K562 (cell line): ENCODE data around the gene UBE2A. TPM values are rescaled to one million over a fixed set of nuclear protein-coding genes. Genes with fewer than 3 reads are reported as not detected.

Experiments
- ATF7 ChIP-seq: fragments of 450-650 bp; IDR thresholded peaks from 2 replicates; pipeline ENCODE4 v1.7.1; 2014; ENCODE audit warnings: mild to moderate bottlenecking, moderate library complexity
- BRD4 ChIP-seq: fragments of 200-600 bp; sonication (generic); IDR thresholded peaks from 2 replicates; pipeline ENCODE4 v1.6.1; 2017; ENCODE audit warnings: inconsistent platforms
- CBX2 ChIP-seq: fragments of 200-600 bp; sonication (generic); IDR thresholded peaks from one replicate; pipeline ENCODE4 v1.6.1; 2012; ENCODE audit warnings: mild to moderate bottlenecking, low read length, inconsistent platforms; ENCODE audit not compliant: insufficient read depth, poor library complexity, severe bottlenecking
- FIP1L1 ChIP-seq: fragments of 200-400 bp; formaldehyde crosslinking; IDR thresholded peaks from 2 replicates; pipeline ENCODE4 v1.6.1; 2018; ENCODE audit warnings: mild to moderate bottlenecking, low read depth, low read length; ENCODE audit not compliant: poor library complexity, severe bottlenecking
- HDAC3 ChIP-seq: fragments of 450-650 bp; IDR thresholded peaks from 2 replicates; pipeline ENCODE4 v1.6.1; 2018; ENCODE audit warnings: borderline replicate concordance, mild to moderate bottlenecking, moderate library complexity; ENCODE audit not compliant: partially characterized antibody
- MAFK ChIP-seq: IDR thresholded peaks from 2 replicates; pipeline ENCODE4 v1.6.1; 2011; ENCODE audit warnings: low read length, improper control_type of control experiment
- NFYB ChIP-seq: IDR thresholded peaks from 2 replicates; pipeline ENCODE4 v1.6.1; 2011; ENCODE audit warnings: mild to moderate bottlenecking, moderate library complexity; ENCODE audit not compliant: insufficient read length; ENCODE audit errors: extremely low read depth
- NR1H2 ChIP-seq: sonication (generic); formaldehyde crosslinking; IDR thresholded peaks from 2 replicates; pipeline ENCODE4 v1.4.0; 2020; ENCODE audit warnings: mild to moderate bottlenecking, missing genetic modification reagents
- NR2C2 ChIP-seq, 2 experiments: fragments of 200-800 bp in 1 of 2; sonication (Bioruptor generic) in 1 of 2; sonication (generic) in 1 of 2; formaldehyde crosslinking in 1 of 2; IDR thresholded peaks; 2 replicates each; pipeline versions ENCODE4 v1.6.1 to v1.8.0; 2016 to 2022; ENCODE audit warnings: mild to moderate bottlenecking in 1 of 2, missing compliant biosample characterization in 1 of 2, missing genetic modification characterization in 1 of 2, missing genetic modification reagents in 1 of 2
- POLR2H ChIP-seq: IDR thresholded peaks from 2 replicates; pipeline ENCODE4 v1.6.1; 2016; ENCODE audit warnings: missing genetic modification characterization, low read depth, mild to moderate bottlenecking, control low read depth, missing compliant biosample characterization, moderate library complexity
- POLR3G ChIP-seq: IDR thresholded peaks from 2 replicates; pipeline ENCODE4 v1.6.1; 2011; ENCODE audit not compliant: insufficient read length, insufficient replicate concordance; ENCODE audit errors: extremely low read depth
- PTRF ChIP-seq: fragments of 450-650 bp; IDR thresholded peaks from 2 replicates; pipeline ENCODE4 v1.6.1; 2016; ENCODE audit warnings: mild to moderate bottlenecking, missing genetic modification characterization, missing compliant biosample characterization
- RFX1 ChIP-seq: fragments of 450-650 bp; IDR thresholded peaks from 2 replicates; pipeline ENCODE4 v1.6.1; 2016; ENCODE audit warnings: mild to moderate bottlenecking, moderate library complexity
- SMAD4 ChIP-seq: fragments of 250-450 bp; sonication (Bioruptor Pico); conservative IDR thresholded peaks from 2 replicates; pipeline ENCODE4 v1.8.0; 2021; ENCODE audit warnings: inconsistent platforms, mild to moderate bottlenecking, moderate library complexity
- SMARCC2 ChIP-seq: fragments of 450-650 bp; IDR thresholded peaks from 2 replicates; pipeline ENCODE4 v1.6.1; 2017; ENCODE audit warnings: antibody characterized with exemption, moderate library complexity, mild to moderate bottlenecking, low read depth
- TEAD4 ChIP-seq, 2 experiments: sonication (generic) in 1 of 2; formaldehyde crosslinking in 1 of 2; IDR thresholded peaks; 2 replicates each; pipeline versions ENCODE4 v1.6.1 to v1.8.0; 2012 to 2022; ENCODE audit warnings: borderline replicate concordance in 1 of 2, inconsistent platforms in 1 of 2, low read length in 1 of 2, mild to moderate bottlenecking in 1 of 2, missing genetic modification reagents in 1 of 2
- TOE1 ChIP-seq, 2 experiments: fragments of 450-650 bp in 1 of 2; sonication (generic) in 1 of 2; formaldehyde crosslinking in 1 of 2; IDR thresholded peaks; 2 replicates each; pipeline versions ENCODE4 v1.7.1 to v1.8.0; 2016 to 2022; ENCODE audit warnings: borderline replicate concordance in 2 of 2, mild to moderate bottlenecking in 2 of 2, antibody characterized with exemption in 1 of 2, inconsistent platforms in 1 of 2, low read depth in 1 of 2, missing genetic modification reagents in 1 of 2, moderate library complexity in 1 of 2
- U2AF1 ChIP-seq: fragments of 200-400 bp; formaldehyde crosslinking; optimal IDR thresholded peaks from 2 replicates; pipeline ENCODE3; 2017; ENCODE audit warnings: mild to moderate bottlenecking, low read depth, low read length, moderate library complexity
- ZBTB1 ChIP-seq: sonication (generic); formaldehyde crosslinking; IDR thresholded peaks from 2 replicates; pipeline ENCODE4 v1.8.1; 2023; ENCODE audit warnings: missing genetic modification reagents, low read depth, mild to moderate bottlenecking, borderline replicate concordance
- ZBTB34 ChIP-seq: fragments of 250-450 bp; sonication (Bioruptor Pico); IDR thresholded peaks from 2 replicates; pipeline ENCODE4 v1.8.0; 2021; ENCODE audit warnings: mild to moderate bottlenecking, moderate library complexity
- ZC3H4 ChIP-seq: sonication (generic); formaldehyde crosslinking; IDR thresholded peaks from 2 replicates; pipeline ENCODE4 v1.9.0; 2021; ENCODE audit warnings: missing genetic modification reagents, borderline replicate concordance
- ZNF121 ChIP-seq: sonication (generic); formaldehyde crosslinking; conservative IDR thresholded peaks from 2 replicates; pipeline ENCODE4 v1.8.0; 2022; ENCODE audit warnings: missing genetic modification reagents
- ZNF134 ChIP-seq: fragments of 250-450 bp; sonication (Bioruptor Pico); conservative IDR thresholded peaks from 2 replicates; pipeline ENCODE4 v1.4.0; 2020
- ZNF146 ChIP-seq: IDR thresholded peaks from one replicate; pipeline ENCODE4 v1.6.1; 2018; ENCODE audit warnings: missing compliant biosample characterization; ENCODE audit not compliant: unreplicated experiment
- ZNF384 ChIP-seq: IDR thresholded peaks from 2 replicates; pipeline ENCODE4 v1.6.1; 2012; ENCODE audit warnings: low read depth, low read length, improper control_type of control experiment
- polyA plus RNA-seq, 8 experiments: library from polyadenylated mRNA; depleted of rRNA in 4 of 8; stranded (reverse) in 5 of 8; unstranded in 3 of 8; fragments of >200 nt; fragmentation: Nextera tagmentation in 2 of 8; fragmentation: Illumina TruSeq in 1 of 8; extraction: Ambion mirVana in 2 of 8; extraction: Trizol in 1 of 8; gene quantifications; 2 replicates each; pipeline versions ENCODE4 v1.2.1 to v1.2.3, GENCODE V29; 2011 to 2014; ENCODE audit warnings: inconsistent platforms in 1 of 8, missing spikeins in 1 of 8
- total RNA-seq, 7 experiments: library from RNA; depleted of rRNA in 6 of 7; stranded (reverse); fragments of >200 nt in 6 of 7; fragmentation: Illumina TruSeq in 2 of 7; extraction: Trizol in 2 of 7; gene quantifications; 2 replicates each; pipeline versions ENCODE4 v1.2.1 to v1.2.3, GENCODE V29; 2011 to 2021; ENCODE audit warnings: low replicate concordance in 1 of 7
- TF ChIP-seq, protein P1 (sequence below), 2 experiments: IDR thresholded peaks; 2 replicates each; pipeline ENCODE4 v1.6.1; 2011; ENCODE audit warnings: borderline replicate concordance in 1 of 2, control low read depth in 1 of 2, low read depth in 1 of 2, low read length in 1 of 2, mild to moderate bottlenecking in 1 of 2, mixed read lengths in 1 of 2, moderate library complexity in 1 of 2; ENCODE audit not compliant: insufficient read depth in 1 of 2, insufficient read length in 1 of 2, poor library complexity in 1 of 2, severe bottlenecking in 1 of 2; ENCODE audit errors: extremely low read depth in 1 of 2

Gene UBE2A
- total and polyA plus RNA-seq, 9 of the 15 experiments (the other 6 are each of a cell fraction or from before 2014, with no cell fraction given) = 21.6 to 87.6 (median 47.8) TPM

DNA sequence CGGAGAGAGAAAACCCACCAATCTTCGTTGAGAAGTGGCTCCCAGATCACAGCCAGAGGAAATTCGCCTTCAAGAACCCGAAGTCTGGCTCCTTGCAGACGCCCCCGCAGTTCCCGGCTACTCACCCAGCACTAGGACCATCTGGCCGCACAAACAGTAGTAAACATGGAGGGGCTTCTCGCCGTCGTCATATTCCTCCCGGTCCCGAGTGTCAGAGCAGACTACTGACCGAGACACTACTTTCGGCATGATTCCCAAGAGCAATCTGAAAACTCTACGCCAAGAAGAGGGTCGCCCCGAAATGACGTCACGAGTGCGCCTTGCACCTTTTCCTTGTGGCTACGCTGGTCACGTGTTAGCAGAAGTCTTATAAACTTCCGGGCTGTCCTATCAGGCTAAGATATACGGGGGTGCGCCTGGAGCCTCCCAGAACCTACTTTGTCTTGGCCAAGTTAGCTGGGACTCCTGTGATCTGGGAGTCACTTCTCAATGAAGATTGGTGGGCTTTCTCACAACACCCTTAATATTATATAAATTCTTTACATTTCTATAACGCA is 9.2 kb upstream of the UBE2A start, which contains the start of gene STEEP1 (continued):
- TF ChIP-seq ZBTB34 (CRISPR knock-in tag) (no peak), ZBTB1 (CRISPR knock-in tag) (no peak), RFX1 (no peak), TEAD4 (IDR thresholded peaks at IDR 0.05; ENCODE audit: low read length) (peak; percentile 29; the same call in 1 of the 2 replicates), TEAD4 (CRISPR knock-in tag; IDR thresholded peaks at IDR 0.05; ENCODE audit: borderline replicate concordance) (no peak), BRD4 (no peak), ZNF121 (CRISPR knock-in tag) (no peak), POLR3G (no peak), U2AF1 (no peak), ZNF384 (no peak), NR2C2 (CRISPR knock-in tag; IDR thresholded peaks at IDR 0.05) (no peak), NR2C2 (tag; IDR thresholded peaks at IDR 0.05) (no peak), ZNF134 (CRISPR knock-in tag) (no peak), POLR2H (tag) (peak; percentile 43; the same call in 1 of the 2 replicates), TOE1 (IDR thresholded peaks at IDR 0.05; ENCODE audit: borderline replicate concordance) (peak; percentile 95), TOE1 (CRISPR knock-in tag; IDR thresholded peaks at IDR 0.05; ENCODE audit: borderline replicate concordance, low read depth) (no peak), MAFK (no peak), CBX2 (no peak), ZC3H4 (CRISPR knock-in tag) (no peak), ATF7 (peak; percentile 99), PTRF (no peak), FIP1L1 (no peak), ZNF146 (CRISPR knock-in tag) (no peak), SMARCC2 (no peak), NFYB (no peak), SMAD4 (CRISPR knock-in tag) (peak; percentile 65), NR1H2 (CRISPR knock-in tag) (no peak), HDAC3 (no peak)
- TF ChIP-seq, protein P1, sequence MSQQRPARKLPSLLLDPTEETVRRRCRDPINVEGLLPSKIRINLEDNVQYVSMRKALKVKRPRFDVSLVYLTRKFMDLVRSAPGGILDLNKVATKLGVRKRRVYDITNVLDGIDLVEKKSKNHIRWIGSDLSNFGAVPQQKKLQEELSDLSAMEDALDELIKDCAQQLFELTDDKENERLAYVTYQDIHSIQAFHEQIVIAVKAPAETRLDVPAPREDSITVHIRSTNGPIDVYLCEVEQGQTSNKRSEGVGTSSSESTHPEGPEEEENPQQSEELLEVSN (IDR thresholded peaks at IDR 0.05; ENCODE audit: borderline replicate concordance in 1 of 2, extremely low read depth in 1 of 2, insufficient read depth in 1 of 2, insufficient read length in 1 of 2, low read depth in 1 of 2, low read length in 1 of 2, poor library complexity in 1 of 2, severe bottlenecking in 1 of 2) = peak in 1 of 2 experiments; percentile 38
